Sigmoid colon (tissue), 3 donors: ENCODE results near the gene CD74.

Experiments used
- CTCF ChIP-seq, 4 experiments: fragments of 450-650 bp in 3 of 4; fragments of 200-600 bp in 1 of 4; IDR thresholded peaks; one replicate each; pipeline ENCODE4 v1.5.1; 2016 to 2019; ENCODE audit warnings: antibody characterized with exemption in 4 of 4, mild to moderate bottlenecking in 3 of 4, moderate library complexity in 2 of 4
- POLR2A ChIP-seq, 2 donors: fragments of 450-650 bp; IDR thresholded peaks; one replicate each; pipeline ENCODE4 v1.6.1; 2016; ENCODE audit warnings: antibody characterized with exemption in 2 of 2, mild to moderate bottlenecking in 2 of 2, moderate library complexity in 2 of 2

GRCh38 chr5:150386024-150386855 lies 26.5 kb downstream of the CD74 start:
- TF ChIP-seq POLR2A (IDR thresholded peaks at IDR 0.05), result no peak
- no peak for TF ChIP-seq CTCF (IDR thresholded peaks at IDR 0.05)
